GDM1 (cell line): ENCODE measurements around the gene KDM4C.

Experiments used
- DNase-seq: peaks from one replicate; lab custom pipeline; 2025; lab: John Stamatoyannopoulos, UW

Gene KDM4C

DNA sequence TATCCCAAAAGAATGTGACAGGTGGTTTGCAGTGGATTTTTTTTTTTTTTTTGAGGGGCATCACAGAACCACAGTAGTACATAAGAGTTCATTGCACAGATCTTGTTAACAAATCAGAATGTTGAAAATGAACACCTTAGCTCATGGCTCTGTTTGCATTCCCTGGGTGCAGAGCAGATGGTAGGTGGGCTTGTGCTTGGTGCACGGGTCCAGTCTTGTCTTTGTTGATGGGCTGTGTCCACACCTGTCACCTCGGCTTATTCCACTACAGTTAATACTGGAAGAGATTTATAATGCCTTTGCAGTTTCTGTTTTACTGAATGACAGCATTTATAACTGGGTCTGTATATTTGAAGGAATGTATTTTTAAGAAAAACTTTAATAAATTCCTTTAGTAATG is 146.6 kb downstream of the KDM4C start:
- DNase-seq = no peak

- no peak for DNase-seq
Observed at GRCh38 chr9:6905850-6906375, 148.1 kb downstream of the KDM4C start.

DNA sequence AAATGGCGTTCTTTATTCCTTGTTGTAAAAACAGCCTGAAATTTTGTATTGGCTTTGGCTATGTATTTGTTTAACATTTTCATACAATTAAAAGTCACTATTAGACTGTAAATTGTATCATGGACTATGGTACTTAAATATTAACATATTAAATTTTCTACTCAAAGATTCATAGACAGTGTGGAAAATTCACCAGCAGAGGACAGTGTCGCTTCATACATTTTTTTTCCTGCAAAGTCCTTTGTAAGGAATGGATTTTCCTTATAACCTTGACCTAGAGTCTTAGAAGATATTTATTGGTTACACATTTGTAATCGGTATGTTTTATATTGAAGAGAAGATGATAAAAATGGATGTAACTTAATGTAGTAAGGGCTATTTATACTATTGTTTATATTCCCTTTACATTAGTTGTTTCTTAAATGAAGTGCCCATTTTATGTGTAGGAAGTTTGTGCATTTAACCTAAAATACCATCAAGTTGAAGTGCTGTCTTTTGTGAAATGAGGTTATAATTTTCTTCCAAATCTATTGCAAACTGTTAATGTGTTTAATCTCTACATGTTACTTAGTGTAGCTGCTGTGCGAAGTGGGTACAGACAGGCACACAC is 150.1 kb downstream of the KDM4C start:
- DNase-seq = no peak

DNA sequence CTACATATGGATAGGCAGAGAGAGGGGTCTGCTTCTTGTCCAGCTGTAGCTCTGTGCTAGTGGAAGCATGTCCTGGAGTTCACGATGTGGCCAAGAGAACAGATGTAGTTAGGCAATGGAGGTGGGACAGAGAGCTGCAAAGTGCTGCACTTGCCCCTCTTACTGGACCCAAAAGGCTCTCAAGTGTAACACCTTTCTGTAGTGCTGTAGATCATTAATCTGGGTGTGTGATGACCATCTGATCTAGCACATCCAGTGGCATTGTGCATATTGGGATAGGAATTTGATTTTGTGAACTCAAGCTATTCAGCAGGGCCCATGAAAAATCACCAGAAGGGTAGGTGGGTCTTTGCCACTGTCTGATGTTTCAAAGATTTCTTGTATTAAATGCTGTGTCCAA is 151.4 kb downstream of the KDM4C start:
- no peak for DNase-seq

- DNase-seq = no peak
Observed at GRCh38 chr9:6910032-6910431, 152.3 kb downstream of the KDM4C start.

DNA sequence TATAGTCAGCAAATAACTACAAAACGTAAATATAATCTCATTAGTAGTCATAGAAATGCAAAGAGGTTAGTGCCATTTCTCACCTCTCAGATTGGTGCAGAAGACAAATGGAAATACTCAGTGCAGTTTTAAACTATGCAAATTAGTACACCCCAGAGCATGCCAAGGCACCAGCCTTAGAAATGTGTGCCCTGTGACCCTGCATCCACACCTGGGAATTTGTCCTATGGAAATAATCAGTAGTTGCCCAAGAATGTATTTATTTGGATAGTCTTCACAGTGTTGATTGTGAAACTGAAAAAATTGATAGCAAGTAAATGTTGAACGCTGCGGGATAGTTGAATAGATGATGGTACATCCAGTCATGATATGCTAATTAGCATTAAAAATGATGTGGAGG is 152.7 kb downstream of the KDM4C start:
- DNase-seq = no peak

GRCh38 chr9:6911901-6912638 is 154.3 kb downstream of the KDM4C start:
- no peak for DNase-seq

DNA sequence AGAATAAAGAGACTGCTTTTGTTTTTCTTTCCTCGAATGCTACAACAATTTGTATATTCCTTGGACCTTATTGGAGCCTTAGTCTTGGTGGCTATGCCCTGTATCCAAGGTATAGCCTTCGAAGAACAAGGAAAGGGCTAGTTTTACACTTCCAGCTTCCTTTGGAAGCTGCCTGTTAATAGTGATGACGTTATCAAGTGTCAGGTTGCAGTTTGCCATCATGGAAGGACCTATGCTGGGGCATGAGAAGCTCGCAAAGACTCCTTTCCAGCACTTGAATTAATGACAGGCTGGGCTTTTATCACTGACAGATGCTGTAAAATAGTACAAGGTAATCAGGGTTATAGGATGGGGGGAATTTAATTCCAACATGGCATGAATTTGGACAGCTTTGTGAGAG is 157.9 kb downstream of the KDM4C start:
- DNase-seq = no peak

DNA sequence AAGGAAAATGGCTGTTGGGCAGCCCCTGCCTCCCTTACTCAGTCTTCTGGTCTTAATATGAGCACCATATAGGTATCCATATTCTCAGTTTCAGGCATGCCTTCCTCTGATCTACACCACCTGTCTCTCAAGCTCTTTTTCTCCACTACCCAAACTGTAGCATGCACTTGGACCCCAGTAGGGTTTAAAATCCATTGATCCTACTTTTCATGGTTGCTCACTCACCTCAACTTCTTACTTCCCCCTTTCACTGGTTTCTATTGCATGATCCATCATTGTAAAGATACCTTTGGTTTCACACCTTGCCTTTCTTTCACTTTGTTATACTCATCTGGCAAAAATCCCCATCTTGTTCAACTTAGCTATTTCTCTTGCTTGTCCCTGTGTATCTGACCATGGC is 159.4 kb downstream of the KDM4C start:
- no peak for DNase-seq

DNA sequence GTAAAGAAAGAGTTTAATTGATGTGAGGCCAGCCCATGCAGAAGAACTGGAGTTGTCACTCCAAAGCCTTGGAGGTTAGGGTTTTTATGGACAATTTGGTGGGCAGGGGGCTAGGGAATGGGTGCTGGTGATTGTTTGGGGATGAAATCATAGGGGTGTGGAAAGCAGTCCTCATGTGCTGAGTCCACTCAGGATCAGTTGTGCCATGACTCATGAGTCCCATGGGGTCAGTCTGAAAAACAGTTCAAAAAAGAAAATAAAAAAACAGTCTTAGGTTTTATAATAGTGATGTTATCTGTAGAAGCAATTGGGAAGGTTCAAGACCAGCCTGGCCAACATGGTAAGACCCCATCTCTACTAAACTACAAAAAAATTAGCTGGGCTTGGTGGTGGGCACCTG is 162.3 kb downstream of the KDM4C start:
- DNase-seq = no peak

DNA sequence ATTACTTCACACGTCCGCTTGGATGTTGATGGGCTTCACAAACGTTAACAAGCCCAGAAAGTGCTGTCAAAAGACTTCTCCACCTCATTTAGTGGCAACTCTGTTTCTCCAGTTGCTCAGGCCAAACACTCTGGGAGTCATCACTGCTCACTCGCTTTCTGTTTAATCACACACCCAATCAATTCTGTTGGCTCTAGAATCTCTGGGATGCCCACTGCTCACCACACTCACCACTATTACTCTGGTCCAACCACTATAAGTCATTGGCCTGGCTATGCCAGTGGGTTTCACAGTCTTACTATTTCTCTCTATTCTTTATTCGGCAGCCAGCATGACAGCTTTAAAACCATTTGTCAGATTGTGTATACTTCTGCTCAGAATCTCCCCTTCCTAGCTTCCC is 163.5 kb downstream of the KDM4C start:
- no peak for DNase-seq

DNA sequence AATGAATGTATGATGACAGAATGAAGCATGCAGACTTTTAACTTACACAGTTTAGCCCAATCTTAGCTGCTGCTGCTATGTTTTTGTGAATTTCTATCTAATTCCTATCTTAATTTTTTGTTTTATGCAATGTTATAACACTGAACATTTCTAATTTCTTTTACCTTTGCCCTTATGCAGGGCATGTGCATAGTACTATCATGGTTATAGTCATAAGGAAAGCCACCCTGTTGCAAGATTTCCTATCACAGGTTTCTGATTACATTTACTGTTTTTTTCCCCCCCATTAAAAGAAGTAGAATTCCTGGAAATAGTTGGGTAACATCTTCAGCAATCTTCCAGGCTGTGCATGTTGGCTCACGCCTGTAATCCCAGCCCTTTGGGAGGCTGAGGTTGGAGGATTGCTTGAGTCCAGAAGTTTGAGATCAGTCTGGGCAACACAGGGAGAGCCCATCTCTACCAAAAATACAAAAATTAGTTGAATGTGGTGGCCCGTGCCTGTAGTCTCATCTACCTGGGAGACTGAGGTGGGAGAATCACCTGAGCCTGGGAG is 164.4 kb downstream of the KDM4C start:
- no peak for DNase-seq

DNA sequence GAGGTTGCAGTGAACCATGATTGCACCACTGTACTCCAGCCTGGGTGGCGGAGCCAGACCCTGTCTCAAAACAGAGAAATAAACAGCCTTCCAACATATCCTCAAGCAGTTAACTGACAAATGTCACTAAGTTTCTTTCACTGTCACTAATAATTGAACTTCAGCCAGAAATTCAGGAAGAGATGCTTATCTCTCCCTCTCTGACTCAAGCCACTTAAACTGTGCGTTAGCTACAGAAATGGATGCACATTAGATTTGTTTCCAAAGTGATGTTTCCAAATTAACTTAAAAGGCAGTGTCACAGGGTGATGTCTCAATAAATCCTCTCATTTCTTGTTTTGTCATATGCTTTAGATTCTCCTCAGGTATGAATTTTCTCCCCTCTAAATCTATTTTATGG is 164.9 kb downstream of the KDM4C start:
- no peak for DNase-seq

DNA sequence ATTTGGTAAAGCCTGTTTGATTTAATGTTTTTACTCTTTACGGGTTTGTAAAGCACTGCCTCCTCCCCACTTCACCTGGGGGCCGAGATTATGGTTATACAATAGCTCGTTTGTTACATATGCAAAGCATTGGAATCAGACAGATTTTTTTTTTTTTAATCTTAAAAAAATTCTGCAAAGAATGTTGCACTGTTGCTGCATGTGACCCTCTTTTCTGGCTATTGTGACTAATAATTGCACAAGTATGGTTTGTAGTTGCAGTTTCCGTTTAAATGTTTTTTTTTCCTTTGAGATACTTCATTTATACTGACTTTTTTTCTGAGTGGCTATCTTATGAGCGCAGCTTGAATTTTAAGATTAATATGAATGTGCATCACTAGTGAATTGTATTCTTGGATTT is 165.3 kb downstream of the KDM4C start:
- DNase-seq = no peak

- DNase-seq = no peak
Observed at GRCh38 chr9:6924149-6924548, 166.4 kb downstream of the KDM4C start.

GRCh38 chr9:6924988-6925563 is 167.3 kb downstream of the KDM4C start:
- no peak for DNase-seq

DNA sequence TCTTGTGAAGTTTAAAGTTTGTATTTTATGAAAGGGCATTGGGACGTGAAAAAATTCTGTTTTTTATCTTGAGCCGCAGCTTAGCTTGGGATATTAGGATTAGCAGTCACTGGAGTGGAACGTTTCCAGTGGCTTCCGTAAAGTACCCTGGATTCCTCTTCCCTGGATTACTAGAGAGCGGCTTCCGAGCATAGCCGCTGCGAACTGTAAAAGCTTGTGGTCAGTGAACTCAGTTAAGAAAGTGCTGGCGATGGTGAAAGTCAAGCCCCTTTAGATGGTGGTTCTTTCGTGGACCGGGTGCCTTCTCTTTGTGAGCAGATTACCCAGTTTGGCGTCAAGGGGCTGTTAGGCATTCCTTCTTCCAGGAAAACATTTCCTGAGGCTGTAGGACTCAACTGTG is 168.1 kb downstream of the KDM4C start:
- DNase-seq = no peak

DNA sequence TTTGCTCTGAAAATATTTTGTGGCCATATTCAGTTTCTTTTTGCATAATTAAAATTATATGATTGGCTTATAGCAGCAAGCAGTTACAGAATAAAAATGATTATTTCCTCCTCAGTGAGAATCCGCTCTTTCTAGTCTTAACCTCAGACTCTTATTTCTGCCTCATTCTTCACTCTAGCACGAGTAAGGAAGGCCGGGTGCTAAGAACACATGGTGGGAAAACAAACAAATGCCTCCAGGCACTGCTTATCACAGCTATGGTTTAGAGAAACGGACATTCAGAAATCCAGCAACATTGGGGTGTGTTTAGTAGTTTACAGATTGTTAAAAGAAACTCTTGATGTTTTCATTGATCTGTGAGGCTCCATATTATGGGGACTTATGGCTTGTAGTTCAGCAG is 168.7 kb downstream of the KDM4C start:
- DNase-seq = no peak

DNA sequence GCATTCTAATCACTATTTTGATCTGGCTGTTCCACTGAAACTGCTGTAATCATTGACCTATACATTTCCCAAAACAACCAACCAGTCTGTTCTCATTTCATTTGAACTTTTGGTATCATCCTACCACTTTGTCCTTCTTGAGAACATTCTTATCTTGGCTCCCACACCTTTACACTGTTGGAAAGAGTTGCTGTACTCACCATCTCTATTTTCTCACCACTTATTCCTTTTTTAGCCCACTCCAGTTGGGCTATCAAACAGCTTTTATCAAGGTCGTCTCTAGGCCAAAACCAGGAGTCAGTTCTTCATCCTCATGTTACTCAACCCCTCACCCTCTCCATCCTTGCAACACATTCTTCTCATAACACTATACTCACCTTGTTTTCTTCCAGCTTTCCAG is 170.1 kb downstream of the KDM4C start:
- no peak for DNase-seq

DNA sequence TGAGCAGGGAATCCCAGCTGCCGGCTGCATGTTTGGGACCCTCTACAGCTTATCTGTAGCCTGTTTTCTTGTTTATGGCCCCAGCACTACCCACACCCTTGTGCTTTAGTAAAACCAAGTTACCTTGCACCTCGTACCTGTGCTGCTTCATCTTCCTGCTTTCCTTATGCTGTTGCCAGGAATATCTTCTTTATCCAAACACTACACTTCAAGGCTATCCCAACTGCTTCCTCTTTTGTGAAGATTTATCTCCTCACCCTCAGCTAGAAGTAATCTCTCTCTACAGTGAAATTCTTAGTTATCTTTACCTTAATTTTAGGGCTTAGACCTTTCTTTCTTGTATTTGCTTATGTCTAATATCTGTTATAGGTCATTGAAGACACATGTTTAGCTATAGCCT is 171.1 kb downstream of the KDM4C start:
- DNase-seq = no peak

DNA sequence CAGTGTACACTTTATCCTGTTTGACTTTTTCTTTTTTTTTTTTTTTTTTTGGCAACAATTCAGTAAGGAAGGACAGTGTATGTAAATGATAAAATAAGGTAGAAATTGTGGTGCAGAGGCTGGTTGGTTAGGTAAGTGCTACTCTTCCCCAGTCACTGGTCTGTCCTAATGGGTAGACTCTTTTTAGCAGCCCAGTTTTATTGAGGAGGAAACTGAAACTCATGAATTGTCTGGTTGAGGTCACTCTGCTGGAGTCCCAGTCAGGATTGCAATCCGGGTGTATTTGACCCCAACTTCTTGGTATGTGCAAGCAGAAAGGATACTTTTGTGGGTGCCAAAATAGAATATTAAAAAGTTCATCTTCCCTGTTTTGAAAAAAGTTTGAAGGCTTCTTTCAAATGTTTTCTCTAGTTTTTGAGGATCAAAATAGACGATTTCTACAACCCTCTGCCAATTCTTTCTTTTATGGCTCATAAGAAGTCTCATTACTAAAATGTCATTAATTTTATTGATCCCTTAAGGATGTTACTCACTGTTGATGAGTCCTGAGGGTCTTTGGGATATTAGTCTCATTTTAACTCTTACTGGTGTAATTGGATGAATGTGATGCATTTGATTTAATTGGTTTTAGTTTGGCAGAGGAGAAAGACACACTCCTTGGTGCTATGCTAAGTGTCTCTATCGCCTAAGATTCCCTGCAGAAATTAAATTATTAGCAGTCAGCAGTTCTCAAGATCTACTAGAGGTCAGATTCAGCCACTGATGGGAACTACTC is 171.9 kb downstream of the KDM4C start:
- DNase-seq = no peak

GRCh38 chr9:6930827-6931226 is 173.1 kb downstream of the KDM4C start:
- no peak for DNase-seq
